TTC549 (cell line): Measurements from ENCODE around the gene NCAPG.

Source experiments
- FAIRE-seq: peaks from 2 replicates; lab custom pipeline; 2012; peaks lifted over from hg19 to GRCh38; lab: Jason Lieb, UNC

The NCAPG gene, protein sequence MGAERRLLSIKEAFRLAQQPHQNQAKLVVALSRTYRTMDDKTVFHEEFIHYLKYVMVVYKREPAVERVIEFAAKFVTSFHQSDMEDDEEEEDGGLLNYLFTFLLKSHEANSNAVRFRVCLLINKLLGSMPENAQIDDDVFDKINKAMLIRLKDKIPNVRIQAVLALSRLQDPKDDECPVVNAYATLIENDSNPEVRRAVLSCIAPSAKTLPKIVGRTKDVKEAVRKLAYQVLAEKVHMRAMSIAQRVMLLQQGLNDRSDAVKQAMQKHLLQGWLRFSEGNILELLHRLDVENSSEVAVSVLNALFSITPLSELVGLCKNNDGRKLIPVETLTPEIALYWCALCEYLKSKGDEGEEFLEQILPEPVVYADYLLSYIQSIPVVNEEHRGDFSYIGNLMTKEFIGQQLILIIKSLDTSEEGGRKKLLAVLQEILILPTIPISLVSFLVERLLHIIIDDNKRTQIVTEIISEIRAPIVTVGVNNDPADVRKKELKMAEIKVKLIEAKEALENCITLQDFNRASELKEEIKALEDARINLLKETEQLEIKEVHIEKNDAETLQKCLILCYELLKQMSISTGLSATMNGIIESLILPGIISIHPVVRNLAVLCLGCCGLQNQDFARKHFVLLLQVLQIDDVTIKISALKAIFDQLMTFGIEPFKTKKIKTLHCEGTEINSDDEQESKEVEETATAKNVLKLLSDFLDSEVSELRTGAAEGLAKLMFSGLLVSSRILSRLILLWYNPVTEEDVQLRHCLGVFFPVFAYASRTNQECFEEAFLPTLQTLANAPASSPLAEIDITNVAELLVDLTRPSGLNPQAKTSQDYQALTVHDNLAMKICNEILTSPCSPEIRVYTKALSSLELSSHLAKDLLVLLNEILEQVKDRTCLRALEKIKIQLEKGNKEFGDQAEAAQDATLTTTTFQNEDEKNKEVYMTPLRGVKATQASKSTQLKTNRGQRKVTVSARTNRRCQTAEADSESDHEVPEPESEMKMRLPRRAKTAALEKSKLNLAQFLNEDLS

DNA sequence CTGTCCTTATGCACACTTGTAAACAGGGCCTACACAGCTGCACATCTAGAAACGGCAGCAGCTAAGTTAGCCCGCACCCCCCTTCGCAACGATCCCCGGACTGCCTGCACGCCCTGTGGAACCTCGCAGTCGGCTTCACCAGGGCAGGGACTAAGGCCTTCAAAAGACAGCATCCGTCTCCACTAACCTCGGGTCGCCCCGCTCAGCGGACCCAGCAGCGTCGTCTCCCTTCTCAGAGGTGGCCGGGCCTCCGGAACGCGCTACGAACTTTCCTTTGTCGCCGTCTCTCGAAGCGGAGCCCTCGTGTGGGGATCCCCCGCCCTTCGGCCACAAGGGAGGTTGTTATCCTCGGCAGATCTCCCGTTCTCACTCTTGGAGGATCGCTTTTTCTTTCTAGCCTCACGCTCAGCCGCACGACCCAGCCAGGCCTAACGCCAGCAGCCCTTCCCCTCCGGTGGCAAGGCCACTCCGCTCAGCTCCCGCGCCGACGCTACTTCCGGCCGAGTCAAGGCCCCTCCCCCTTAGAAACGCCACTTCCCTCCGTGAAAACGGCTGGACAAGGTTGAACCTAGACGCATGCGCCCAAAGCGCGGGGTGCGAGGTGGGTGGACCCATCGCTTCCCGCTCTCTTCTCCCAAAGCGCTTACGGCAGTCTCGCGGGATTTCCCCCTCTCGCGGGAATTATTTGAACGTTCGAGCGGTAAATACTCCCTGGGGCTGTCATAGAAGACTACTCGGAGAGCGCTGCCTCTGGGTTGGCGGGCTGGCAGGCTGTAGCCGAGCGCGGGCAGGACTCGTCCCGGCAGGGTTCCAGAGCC, at the start of gene NCAPG, which contains the start of gene DCAF16:
NCAPG (plus strand) TSS at position 720 of the 818 bp plus-strand sequence. CDS start 99 bp downstream, outside the sequence.
DCAF16 (minus strand) TSS at position 498 of the 818 bp plus-strand sequence. CDS start 6,616 bp downstream, outside the sequence.
- FAIRE-seq = peak; percentile 97

DNA sequence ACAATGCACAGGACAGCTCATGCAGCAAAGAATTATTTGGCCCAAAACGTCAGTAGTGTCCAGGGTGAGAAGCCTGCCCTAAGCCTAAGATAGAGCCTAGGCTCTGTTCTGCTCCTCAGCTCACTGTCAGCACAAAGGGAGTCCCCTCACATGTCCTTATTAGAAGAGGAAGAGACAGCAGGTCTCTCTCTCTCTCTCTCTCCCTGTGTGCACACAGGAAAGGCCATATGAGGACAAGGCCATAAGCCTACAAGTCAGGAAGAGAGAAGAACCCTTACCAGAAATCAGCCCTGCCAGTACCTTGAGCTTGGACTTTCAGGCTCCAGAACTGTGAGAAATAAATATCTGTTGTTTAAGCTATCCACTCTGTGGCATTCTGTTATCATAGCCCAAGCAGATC, 49.7 kb upstream of the NCAPG start:
- no peak for FAIRE-seq

DNA sequence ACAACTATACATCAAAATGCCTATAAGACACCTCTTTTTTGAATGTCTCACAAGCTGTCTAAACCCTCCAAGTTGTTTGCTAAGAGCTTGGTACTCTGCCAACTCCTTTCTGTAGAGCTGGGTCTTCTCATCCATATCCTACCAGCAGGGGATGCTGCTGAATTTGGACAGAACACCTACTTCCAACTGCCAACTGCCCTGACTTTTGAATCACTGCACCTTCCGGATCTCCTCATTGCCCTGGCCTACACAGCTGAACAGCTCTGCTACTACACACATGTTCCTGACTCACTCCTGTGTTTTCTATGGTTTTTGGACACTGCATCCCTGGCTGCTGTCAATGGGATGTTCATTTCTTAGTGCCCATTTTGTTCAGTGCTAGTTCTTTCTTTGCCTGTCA, 48.1 kb upstream of the NCAPG start:
- no peak for FAIRE-seq

DNA sequence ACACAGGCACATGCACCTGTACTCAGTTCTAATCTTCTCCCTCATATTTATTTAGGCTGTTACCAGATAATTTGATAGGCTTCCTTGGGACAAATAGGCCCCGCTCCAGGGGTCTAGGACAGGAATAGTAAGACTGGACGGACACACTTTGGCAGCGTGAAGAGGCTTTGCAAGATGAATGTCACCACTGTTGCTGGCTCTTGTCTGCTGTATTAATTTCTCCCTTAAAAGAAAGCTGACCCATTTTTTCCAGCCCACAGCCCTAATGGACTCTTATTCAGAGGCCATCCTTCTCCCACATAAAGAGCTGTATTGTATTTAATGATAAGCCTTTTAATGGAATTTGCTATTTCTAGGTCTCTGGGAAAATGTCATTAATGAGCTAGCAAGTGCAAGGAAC, 47.4 kb upstream of the NCAPG start:
- FAIRE-seq = no peak

DNA sequence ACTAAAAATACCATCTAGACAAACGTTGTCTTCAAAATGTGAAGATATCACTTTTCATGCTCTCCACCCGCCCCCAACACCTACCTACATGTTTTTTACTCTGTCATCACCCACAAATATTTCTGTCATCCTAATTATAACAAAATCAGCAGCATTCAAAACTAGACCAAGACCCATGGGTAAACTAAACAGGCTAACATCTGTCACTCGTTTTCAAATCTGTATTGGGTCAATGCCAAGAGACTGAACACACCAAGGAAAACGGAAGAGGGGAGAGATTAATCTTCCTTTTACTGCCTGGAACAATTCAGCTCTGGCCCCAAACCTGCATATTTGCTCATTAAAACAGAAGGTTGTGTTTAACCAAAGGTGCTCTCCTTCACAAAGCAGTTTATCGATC, 46.8 kb upstream of the NCAPG start:
- no peak for FAIRE-seq

DNA sequence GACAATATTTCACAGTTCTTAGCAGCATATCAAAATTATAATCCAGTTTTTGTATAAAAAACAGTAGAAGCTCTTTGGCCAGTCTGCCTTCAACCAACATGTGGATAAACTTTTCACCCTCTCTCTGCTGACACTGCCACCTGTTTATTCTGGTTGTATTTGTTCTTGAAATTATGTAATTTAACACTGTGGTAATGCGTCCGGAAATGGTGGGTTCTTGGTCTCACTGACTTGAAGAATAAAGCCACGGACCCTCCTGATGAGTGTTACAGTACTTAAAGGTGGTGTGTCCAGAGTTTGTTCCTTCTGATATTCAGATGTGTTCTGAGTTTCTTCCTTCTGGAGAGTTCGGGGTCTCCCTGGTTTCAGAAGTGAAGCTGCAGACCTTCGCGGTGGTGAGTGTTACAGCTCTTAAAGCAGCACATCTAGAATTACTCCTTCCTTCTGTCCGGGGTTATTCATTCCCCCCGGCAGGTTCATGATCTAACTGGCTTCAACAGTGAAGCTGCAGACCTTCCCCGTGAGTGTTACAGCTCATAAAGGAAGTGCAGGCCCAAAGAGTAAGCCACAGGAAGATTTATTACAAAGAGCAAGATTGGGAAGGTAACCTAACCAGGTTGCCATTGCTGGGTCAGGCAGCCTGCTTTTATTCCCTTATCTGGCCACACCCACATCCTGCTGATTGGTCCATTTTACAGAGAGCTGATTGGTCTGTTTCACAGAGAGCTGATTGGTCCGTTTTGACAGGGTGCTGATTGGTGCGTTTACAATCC, 45.1 kb upstream of the NCAPG start:
- no peak for FAIRE-seq

DNA sequence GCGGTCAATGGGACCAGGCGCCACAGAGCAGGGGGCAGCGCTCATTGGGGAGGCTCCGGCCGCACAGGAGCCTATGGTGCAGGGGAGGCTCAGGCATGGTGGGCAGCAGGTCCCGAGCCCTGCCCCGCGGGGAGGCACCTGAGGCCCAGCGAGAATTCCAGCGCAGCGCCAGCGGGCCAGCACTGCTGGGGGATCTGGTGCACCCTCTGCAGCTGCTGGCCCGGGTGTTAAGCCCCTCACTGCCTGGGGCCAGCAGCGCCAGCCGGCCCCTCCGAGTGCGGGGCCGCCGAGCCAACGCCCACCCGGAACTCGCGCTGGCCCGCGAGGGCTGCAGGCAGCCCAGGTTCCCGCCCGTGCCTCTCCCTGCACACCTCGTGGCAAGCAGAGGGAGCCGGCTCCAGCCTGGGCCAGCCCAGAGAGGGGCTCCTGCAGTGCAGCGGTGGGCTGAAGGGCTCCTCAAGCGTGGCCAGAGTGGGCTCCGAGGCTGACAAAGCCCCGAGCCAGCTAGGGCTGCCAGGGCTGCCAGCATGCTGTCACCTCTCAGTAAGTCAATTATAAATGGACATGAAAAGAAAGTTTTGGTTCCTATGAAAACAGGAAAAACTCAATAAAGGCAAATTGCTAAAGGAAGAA, 43.8 kb upstream of the NCAPG start:
- no peak for FAIRE-seq

DNA sequence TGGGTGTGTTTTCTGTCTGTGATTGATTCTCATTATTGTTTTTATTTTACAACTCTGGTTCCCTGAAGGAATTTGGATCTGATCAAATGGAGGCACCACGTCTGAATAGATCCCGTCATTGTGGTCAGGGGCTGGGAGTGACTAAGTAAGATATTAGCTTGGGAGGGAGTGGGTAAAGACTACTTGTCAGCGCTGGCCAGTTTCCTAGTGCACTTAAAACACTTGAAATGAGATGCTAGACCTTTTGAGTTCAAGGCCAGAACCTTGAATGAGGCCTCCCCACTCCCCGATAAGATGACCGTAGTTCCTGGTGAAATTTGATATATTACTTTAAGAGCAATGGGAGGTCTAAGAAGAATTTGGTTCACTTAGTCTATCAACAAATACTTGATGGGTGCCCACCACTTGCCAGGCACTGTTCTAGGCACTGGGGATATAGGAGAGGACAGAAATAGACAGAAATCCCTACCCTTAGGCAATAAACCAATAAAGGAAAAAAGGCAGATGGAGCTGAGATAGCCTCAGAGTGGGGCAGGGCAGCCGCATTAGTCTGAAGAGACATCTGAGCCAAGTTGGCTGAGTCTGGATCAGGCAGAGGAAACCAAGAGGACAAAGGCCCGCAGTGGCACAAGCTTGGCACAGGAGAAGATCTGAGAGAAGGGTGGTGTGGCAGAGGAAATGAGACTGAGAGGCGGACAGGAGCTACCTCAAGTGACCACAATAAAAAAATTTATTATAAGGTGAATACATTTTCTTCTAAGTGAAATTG, 41.2 kb upstream of the NCAPG start:
- FAIRE-seq = no peak

DNA sequence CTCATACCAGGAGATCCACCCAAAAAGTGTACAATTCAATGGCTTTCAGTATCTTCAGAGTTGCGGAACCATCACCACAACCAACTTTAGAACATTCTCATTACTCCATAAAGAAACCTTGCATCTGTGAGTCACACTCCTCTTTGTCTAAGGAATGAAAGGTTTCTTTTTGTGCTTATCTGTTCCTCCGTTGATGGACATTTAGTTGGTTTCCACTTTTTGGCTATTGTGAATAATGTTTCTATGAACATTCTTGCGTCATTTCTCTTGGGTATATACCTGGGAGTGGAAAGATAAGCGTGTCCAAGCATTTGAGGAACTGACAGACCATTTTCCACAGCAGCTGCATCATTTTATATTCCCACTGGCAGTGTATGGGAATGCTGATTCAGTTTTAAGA, 39.9 kb upstream of the NCAPG start:
- no peak for FAIRE-seq

DNA sequence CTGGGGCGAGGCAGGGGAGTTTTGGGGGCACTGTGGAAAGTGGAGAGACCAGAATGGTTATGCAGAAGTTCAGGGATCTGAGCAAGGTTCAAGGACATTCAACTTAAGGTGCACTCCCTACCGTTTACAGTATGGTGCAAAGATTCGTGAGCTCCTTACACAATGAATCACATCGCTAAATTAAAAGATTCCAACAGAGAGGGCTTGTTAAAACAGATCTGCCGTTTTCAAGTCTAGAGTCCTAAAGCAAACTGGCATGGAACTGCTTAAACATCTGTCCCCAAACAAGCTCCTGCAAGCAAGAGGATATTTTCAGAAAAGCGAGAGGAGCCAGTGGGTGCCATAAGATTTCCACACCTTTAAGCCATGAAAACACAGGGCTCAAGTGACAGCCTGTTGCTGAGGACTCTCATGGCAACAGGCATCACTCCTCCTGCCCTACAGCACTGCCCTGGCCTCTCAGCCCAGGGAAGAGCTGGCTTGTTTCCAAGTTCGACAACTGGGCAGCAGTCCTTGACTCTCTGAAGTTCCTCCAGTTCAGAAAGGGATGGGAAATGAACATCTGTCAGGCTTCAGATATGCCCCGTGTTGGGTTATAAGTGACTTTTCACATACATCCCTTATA, 39.4 kb upstream of the NCAPG start:
- no peak for FAIRE-seq

DNA sequence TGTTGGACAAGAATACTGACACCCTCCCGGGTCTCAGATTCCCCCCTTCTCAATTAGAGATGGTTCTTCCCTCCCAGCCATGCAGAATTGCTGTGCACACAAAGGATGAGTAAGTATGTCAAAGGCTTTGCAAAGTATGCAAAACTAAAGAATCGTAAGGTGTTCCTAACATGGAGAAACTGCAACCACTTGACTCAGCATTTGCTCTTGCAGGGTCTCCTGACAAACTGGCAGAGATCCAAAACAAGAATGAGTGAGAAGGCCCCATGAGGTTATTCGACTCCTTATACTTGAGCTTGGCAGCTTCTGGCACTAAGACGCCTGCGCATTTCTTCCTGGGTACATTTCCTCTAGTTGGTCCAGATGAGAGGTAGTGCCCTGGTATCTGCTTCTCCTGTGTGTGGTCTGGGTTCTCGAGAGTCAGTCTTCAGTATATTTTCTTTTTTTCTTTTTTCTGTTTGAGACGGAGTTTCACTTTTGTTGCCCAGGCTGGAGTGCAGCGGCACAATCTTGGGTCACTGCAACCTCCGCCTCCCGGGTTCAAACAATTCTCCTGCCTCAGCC, 37.6 kb upstream of the NCAPG start:
- no peak for FAIRE-seq

DNA sequence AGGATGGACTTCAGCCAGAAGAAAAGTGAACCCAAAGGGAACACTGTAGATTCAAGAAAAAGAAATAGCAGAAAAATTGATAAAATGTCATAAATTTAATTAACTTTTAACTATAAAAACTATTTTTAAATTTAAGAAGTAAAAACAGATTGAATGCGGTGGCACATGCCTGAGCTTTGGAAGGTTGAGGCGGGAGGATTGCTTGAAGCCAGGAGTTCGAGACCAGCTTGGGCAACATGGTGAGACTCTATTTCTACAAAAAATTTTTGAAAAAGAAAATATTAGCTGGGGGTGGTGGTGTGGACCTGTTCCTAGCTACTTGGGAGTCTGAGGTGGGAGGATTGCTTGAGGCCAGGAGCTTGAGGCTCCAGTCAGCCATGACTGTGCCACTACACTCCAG, 32.3 kb upstream of the NCAPG start:
- FAIRE-seq = no peak

DNA sequence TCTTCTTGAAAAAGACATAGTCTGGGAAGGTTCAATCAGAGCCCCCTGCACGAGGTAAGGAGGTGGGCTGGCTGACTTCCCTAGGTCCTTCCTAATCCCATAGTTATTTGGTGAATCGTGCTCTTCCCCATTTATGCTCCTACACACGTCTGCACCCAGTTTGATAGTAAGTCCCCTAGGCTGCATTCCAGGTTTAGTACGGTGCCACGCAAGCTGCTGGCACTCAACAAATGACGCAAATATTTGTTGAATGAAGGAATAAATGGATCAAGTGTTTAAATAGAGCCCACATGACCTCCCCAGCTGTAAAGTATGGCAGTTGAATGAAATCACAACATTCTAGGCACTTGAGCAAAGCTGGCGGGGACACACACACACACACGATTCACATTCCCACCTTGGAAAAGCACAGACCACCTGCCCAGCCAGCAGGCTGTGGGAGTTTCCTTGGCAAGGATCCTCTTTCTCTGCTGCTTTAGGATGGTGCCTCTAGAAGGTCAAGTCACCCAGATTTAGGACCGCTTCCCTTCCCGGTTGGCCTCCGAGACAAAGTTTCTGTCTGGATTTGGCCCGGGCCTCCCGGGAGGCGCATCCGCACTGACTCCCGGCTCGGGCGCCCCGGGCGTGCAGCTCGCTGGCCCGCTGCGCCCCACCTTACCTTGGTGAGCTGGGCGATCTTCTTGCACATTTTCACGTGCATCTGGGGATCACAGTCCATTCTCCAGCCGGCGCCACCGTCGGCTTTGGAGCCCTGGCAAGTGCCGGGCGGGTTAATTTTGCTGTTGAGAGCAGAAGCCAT, 30.1 kb upstream of the NCAPG start:
- FAIRE-seq = no peak

DNA sequence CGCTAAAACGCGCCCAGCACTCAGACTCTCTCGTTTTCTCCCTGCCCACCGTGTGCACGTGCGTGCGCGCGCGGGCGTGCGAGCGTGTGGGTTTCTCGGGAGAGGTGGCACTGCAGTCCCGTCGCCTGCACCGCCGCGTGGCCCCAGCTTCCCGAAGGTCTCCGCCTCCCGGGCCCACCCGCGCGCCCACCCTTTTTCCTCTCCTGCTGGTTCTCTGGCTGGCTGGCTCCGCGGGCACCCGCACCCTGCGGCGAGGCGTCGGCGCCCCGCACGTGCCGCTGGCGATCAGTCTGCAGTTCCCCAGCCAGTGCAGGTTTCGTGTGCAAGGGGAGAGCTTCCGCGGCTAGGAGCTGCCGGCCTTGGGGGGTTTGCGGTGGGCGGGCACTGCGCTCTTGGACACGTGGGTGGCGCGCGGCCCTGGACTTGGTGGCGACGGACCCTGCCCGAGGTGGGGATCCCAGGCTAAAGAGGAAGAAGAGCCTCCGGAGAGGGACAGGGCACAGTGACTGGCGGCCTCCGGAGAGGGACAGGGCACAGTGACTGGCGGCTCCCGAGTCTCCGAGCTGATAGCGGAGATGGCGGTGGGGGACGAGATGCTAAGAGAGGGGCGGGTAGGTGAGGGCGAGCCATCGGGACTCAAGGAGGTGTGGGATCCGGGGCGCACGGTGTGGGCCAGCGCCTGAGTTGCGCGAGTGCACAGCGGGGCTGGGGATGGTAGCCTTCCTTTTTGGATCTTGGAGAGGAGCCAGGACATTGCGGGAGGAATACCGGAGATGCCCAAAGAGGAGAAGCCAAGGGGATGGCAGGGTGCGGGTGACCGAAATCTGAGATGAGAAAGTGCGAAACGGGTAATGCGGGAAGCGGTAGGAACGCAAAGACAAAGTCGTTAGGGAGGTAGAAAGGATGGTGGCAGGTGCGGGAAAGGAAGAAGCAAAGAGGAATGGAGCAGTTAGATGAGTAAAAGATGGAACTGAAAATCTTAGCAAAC, 29.2 kb upstream of the NCAPG start, which contains the start of gene FAM184B:
FAM184B (minus strand) TSS at position 322 of the 988 bp plus-strand sequence. CDS start 322 bp downstream, outside the sequence.
- FAIRE-seq = no peak

DNA sequence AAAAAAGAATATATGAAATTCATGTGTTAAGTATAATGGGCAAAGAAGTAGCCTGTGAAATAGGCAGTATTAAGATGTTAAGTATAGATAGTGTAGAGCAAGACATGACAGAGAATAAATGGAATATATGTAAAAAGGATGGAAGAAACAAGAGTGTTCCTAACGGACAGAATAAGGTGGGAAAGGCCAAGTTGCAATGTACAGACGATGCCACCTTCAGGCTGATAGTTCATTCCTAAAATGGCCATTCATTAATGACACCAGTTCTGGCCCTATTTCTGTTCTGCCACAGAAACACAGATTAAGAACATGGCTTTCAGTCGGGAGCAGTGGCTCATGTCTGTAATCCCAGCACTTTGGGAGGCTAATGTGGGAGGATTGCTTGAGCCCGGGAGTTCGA, 24.9 kb upstream of the NCAPG start:
- no peak for FAIRE-seq

DNA sequence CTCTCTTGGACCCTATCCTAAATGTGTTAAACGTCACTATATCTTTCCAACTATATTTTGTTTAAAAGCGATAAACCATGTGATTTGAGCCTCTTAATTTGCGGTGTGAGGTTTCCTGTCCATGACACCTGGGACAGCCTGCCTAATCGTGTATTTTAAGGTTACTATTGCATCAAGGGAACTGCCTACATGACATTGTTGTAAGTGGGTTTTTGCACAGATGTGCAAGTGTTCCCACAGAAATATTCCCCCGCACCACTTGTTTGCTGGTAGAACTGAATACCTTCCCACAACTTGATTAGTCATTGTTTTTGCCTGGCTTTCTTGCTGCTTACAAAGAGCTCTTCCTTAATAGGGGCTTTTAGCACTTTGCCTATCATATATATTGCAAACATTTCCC, 24.2 kb upstream of the NCAPG start:
- no peak for FAIRE-seq

DNA sequence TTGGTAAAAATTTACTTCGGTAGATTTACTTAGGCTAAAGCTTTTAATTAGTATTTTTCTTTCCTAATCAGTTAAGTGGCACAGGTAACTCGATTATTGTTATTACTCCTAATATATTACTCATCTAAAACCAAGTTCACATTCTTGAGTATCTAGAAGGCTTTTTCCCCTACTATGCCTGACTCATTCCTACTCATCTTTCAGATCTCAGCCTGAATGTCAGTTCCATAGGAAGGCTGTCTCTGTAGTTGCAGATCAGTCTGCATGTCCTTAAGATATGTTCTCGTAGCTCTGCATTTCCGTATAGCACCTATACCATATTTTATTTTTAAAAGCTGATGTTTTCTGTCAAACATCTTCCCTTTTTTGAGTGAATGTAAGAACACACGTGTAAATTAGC, 23.5 kb upstream of the NCAPG start:
- no peak for FAIRE-seq
